RCC 7860 (cell line): Measurements from ENCODE around the gene RECK.

Experiments
- DNase-seq: peaks from one replicate; pipeline ENCODE4 v3.0.0-alpha.2; 2015; ENCODE audit warnings: low spot score
- FAIRE-seq: peaks from 2 replicates; lab custom pipeline; 2012; peaks lifted over from hg19 to GRCh38; lab: Jason Lieb, UNC

The RECK gene

GRCh38 chr9:36025746-36026145 lies 11.0 kb upstream of the RECK start:
- FAIRE-seq: no peak

GRCh38 chr9:36029202-36029601 lies 7.5 kb upstream of the RECK start:
- FAIRE-seq (no peak), DNase-seq (no peak)

More at GRCh38 chr9:36025746-36026145, 11.0 kb upstream of the RECK start:
- no peak for DNase-seq

GRCh38 chr9:36029765-36030528 lies 6.8 kb upstream of the RECK start:
- DNase-seq: peak; percentile 49
- no peak for FAIRE-seq

GRCh38 chr9:36030871-36031270 lies 5.8 kb upstream of the RECK start:
- DNase-seq: no peak
- no peak for FAIRE-seq

GRCh38 chr9:36031774-36032555 lies 4.7 kb upstream of the RECK start:
- FAIRE-seq: no peak
- no peak for DNase-seq

GRCh38 chr9:36033788-36034187 lies 2.9 kb upstream of the RECK start:
- FAIRE-seq: no peak
- DNase-seq: no peak

GRCh38 chr9:36034234-36034633 lies 2.5 kb upstream of the RECK start:
- FAIRE-seq (no peak), DNase-seq (no peak)

- FAIRE-seq (no peak), DNase-seq (no peak)
These were observed 1.7 kb upstream of the RECK start for GRCh38 chr9:36035006-36035405.

- DNase-seq: no peak
- FAIRE-seq: no peak
These were observed 397 bp upstream of the RECK start for GRCh38 chr9:36036253-36036779.

GRCh38 chr9:36037549-36038122 lies 923 bp downstream of the RECK start:
- DNase-seq (no peak), FAIRE-seq (no peak)

GRCh38 chr9:36039121-36039520 lies 2.4 kb downstream of the RECK start:
- DNase-seq (no peak), FAIRE-seq (no peak)

- DNase-seq: no peak
- no peak for FAIRE-seq
These were observed 3.0 kb downstream of the RECK start for GRCh38 chr9:36039696-36040095.

GRCh38 chr9:36040271-36040925 lies 3.7 kb downstream of the RECK start:
- FAIRE-seq: no peak
- DNase-seq: no peak

- FAIRE-seq: no peak
- no peak for DNase-seq
These were observed 4.8 kb downstream of the RECK start for GRCh38 chr9:36041506-36041905.

- no peak for DNase-seq
- FAIRE-seq: no peak
These were observed 8.9 kb downstream of the RECK start for GRCh38 chr9:36045610-36046009.

- DNase-seq: no peak
- no peak for FAIRE-seq
These were observed 10.2 kb downstream of the RECK start for GRCh38 chr9:36046923-36047322.

- no peak for FAIRE-seq
These were observed 12.7 kb downstream of the RECK start for GRCh38 chr9:36049408-36049807.

GRCh38 chr9:36050476-36050875 lies 13.8 kb downstream of the RECK start:
- no peak for FAIRE-seq
- no peak for DNase-seq

More at GRCh38 chr9:36049408-36049807, 12.7 kb downstream of the RECK start:
- no peak for DNase-seq

GRCh38 chr9:36051317-36051716 lies 14.6 kb downstream of the RECK start:
- DNase-seq (no peak), FAIRE-seq (no peak)

- no peak for DNase-seq
- FAIRE-seq: no peak
These were observed 17.3 kb downstream of the RECK start for GRCh38 chr9:36053971-36054370.

GRCh38 chr9:36056896-36057295 lies 20.2 kb downstream of the RECK start:
- FAIRE-seq (no peak), DNase-seq (no peak)
